GM12864 (cell line): Measurements from ENCODE around the gene RCOR1.
A peak's percentile ranks its signal among the peaks of the same experiment; 100 is the strongest.

Source experiments
- DNase-seq: peaks from one replicate; pipeline ENCODE4 v3.0.0-alpha.2; 2011; ENCODE audit warnings: low read depth
- H3K4me3 ChIP-seq: 2 replicates; pipeline ENCODE4 v1.5.1; 2011; ENCODE audit warnings: mild to moderate bottlenecking, low read depth, low read length, control low read depth
- TF ChIP-seq, protein P1 (sequence below): IDR thresholded peaks from 2 replicates; pipeline ENCODE4 v1.5.1; 2011; ENCODE audit warnings: low read depth, mild to moderate bottlenecking, moderate library complexity, low read length, control low read depth, inconsistent platforms; ENCODE audit errors: missing control alignments

The RCOR1 gene

GRCh38 chr14:102691763-102692162, 99.3 kb downstream of the RCOR1 start:
- TF ChIP-seq, protein P1, sequence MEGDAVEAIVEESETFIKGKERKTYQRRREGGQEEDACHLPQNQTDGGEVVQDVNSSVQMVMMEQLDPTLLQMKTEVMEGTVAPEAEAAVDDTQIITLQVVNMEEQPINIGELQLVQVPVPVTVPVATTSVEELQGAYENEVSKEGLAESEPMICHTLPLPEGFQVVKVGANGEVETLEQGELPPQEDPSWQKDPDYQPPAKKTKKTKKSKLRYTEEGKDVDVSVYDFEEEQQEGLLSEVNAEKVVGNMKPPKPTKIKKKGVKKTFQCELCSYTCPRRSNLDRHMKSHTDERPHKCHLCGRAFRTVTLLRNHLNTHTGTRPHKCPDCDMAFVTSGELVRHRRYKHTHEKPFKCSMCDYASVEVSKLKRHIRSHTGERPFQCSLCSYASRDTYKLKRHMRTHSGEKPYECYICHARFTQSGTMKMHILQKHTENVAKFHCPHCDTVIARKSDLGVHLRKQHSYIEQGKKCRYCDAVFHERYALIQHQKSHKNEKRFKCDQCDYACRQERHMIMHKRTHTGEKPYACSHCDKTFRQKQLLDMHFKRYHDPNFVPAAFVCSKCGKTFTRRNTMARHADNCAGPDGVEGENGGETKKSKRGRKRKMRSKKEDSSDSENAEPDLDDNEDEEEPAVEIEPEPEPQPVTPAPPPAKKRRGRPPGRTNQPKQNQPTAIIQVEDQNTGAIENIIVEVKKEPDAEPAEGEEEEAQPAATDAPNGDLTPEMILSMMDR = no peak
- H3K4me3 ChIP-seq = no peak overlapping the region
- DNase-seq = no peak

GRCh38 chr14:102692334-102692733, 99.9 kb downstream of the RCOR1 start:
- DNase-seq = no peak
- no peak overlapping the region for H3K4me3 ChIP-seq
- TF ChIP-seq, protein P1 = no peak

- TF ChIP-seq, protein P1 = no peak
- DNase-seq = no peak
- no peak overlapping the region for H3K4me3 ChIP-seq
These were observed 100.7 kb downstream of the RCOR1 start for GRCh38 chr14:102693006-102693755.

- H3K4me3 ChIP-seq = no peak overlapping the region
- TF ChIP-seq, protein P1 = peak; percentile 51
- peak; percentile 55 for DNase-seq
These were observed 102.2 kb downstream of the RCOR1 start for GRCh38 chr14:102694530-102695166.

DNA sequence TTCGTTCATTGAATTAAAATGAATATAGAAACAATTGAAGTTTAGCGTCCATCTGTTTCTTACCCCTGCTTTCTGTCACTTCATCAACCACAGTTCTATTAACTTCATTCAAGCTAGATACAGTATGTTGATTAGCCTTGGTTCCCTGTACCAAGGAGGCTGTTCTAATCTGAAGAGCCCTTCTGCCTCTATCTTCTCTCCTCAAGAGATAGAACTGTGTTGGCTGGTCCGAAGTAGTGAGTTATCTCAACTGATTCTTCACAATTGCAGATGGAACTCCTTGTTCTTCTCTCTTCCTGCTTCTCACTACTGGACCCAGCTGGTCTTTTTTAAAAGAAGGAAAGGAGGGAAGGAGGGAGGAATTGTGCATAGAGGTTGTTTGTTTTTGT, 102.7 kb downstream of the RCOR1 start:
- TF ChIP-seq, protein P1 = no peak
- H3K4me3 ChIP-seq = no peak overlapping the region
- DNase-seq = no peak

- DNase-seq = no peak
- TF ChIP-seq, protein P1 = no peak
- H3K4me3 ChIP-seq = no peak overlapping the region
These were observed 103.9 kb downstream of the RCOR1 start for GRCh38 chr14:102696332-102696731.
